ENCODE data around the gene KCNH2. TPM values are rescaled to one million over a fixed set of nuclear protein-coding genes. Genes with fewer than 3 reads are reported as not detected.
"Not testable (repeated sequence)": the region's sequence is repeated elsewhere in the genome, so short reads cannot be mapped to it uniquely, and the experiment has no call there.

The KCNH2 gene
- under 1 TPM in 1 of 2 donors, not detected in 1; 0.22 TPM for total RNA-seq

DNA sequence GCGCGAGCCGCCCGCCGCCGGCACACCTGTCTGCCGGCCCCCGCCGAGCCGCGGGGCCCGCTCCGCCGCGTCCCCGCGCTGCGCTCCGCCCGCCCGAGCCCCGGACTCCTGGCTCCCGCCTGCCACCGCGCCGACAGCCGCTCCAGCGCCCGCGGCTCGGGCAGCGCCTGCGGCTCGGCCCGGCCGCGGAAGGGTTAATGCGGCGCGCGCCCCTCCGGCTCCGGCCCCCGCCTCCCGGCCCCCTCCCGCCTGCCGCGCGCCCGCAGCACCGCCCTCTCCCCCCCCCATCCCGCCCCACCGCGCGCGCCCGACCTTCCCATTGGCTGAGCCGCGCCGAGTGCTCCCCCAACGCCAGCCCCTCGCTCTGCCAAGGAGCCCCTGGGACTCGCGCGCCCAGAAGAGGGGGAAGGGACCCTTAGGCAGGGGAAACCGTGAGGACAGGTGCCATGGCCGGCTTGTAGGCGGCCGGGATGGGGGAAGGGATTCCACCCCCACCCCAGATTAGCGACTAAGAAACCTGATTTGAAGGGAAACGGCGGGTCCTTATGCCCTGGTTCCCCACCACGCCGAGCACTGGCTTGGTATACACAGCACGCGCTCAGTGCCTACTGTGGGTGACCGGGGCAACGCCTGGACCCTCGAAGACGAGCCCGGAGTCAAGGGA, at the start of gene KCNH2:
KCNH2 (minus strand) TSS at position 196 of the 664 bp plus-strand sequence. CDS start 408 bp downstream, outside the sequence.
- peak in 1 of 2 donors; percentile 25 for ATAC-seq
- no peak within 1 kb of the TSS for H3K27ac Mint-ChIP-seq
- no peak for DNase-seq (ENCODE audit: low spot score)
- H3K4me3 Mint-ChIP-seq = peak within 1 kb of the TSS; percentile 88
- peaks cover 16 to 20% of the 10 kb centered on the region in 2 donors for H3K4me1 Mint-ChIP-seq (ENCODE audit: low read depth in 2 of 2)
- peaks cover 4% of the 10 kb centered on the region for H3K36me3 Mint-ChIP-seq
- no peaks in the 10 kb centered on the region for H3K9me3 Mint-ChIP-seq
- H3K27me3 Mint-ChIP-seq = peaks cover 39 to 43% of the 10 kb centered on the region in 2 donors

DNA sequence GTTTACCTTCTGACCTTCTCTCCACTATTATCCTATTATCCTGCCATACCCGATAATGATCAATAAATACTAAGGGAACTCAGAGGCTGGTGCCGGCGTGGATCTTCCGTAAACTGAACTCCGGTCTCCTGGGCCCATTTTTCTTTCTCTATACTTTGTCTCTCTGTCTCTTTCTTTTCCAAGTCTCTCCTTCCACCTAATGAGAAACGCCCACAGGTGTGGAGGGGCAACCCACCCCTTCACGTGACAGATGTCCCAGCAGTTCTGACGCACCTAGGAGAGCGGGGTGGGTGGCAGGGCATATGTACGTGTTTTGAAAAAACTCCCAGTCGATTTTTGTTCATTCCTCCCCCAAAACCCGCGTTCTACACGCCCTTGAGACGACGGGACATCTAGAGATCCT, 49.6 kb upstream of the KCNH2 start:
- ATAC-seq; H3K27me3 Mint-ChIP-seq; H3K36me3 Mint-ChIP-seq; DNase-seq (ENCODE audit: low spot score); H3K9me3 Mint-ChIP-seq: not testable (repeated sequence)
- Mint-ChIP-seq H3K4me1 (ENCODE audit: low read depth in 2 of 2) (peaks cover 15 to 16% of the 10 kb centered on the region in 2 donors), H3K27ac (peak overlapping the region; percentile 95 to 98), H3K4me3 (peak overlapping the region; percentile 99)

- H3K9me3 Mint-ChIP-seq; DNase-seq (ENCODE audit: low spot score); H3K27me3 Mint-ChIP-seq; H3K36me3 Mint-ChIP-seq; ATAC-seq: not testable (repeated sequence)
- H3K4me1 Mint-ChIP-seq (ENCODE audit: low read depth in 2 of 2) = peaks cover 15 to 16% of the 10 kb centered on the region in 2 donors
- peak overlapping the region; percentile 95 to 98 for H3K27ac Mint-ChIP-seq
- H3K4me3 Mint-ChIP-seq = peak overlapping the region; percentile 99
Measured at GRCh38 chr7:151026771-151027727, 48.9 kb upstream of the KCNH2 start.

GRCh38 chr7:151025924-151026671, 48.0 kb upstream of the KCNH2 start:
- no peak overlapping the region for H3K4me3 Mint-ChIP-seq
- no peaks in the 10 kb centered on the region for H3K9me3 Mint-ChIP-seq
- peaks cover 15% of the 10 kb centered on the region in 2 donors for H3K4me1 Mint-ChIP-seq (ENCODE audit: low read depth in 2 of 2)
- H3K27me3 Mint-ChIP-seq = peaks cover 7% of the 10 kb centered on the region in 2 donors
- ATAC-seq (no peak), DNase-seq (ENCODE audit: low spot score) (no peak)
- H3K27ac Mint-ChIP-seq = no peak overlapping the region
- H3K36me3 Mint-ChIP-seq = no peaks in the 10 kb centered on the region

- Mint-ChIP-seq H3K4me1 (ENCODE audit: low read depth in 2 of 2) (peaks cover 14 to 16% of the 10 kb centered on the region in 2 donors), H3K27ac (peak within 1 kb of the TSS in 1 of 2 donors; percentile 15), H3K4me3 (no peak within 1 kb of the TSS), H3K27me3 (peaks cover 18 to 22% of the 10 kb centered on the region in 2 donors), H3K36me3 (no peaks in the 10 kb centered on the region), H3K9me3 (no peaks in the 10 kb centered on the region)
- DNase-seq (ENCODE audit: low spot score) = no peak
- no peak for ATAC-seq
Measured at GRCh38 chr7:151024435-151025056, 46.4 kb upstream of the KCNH2 start, which contains the start of gene ATG9B. Gene ATG9B (minus strand): TSS chr7:151024494. CDS start chr7:151024423, 71 bp downstream.

DNA sequence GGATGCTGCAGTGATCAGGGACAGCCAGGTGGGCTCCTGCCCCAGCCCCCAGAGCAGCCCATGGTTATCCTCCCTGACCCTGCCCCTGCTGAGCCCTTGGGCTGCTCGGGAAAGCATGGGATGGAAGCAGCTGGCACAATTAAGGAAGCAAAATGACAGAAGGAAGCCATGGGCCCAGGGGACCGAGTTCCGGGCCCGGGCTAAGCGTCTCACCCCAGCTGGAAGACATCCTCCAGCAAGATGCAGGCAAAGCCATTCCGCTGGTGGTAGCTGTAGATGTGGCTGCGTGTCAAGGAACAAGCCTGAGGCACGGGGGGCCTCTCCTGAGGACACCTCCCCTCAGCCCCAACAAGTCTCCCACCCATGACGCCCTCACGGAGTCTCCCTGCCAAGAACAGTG, 45.1 kb upstream of the KCNH2 start:
- Mint-ChIP-seq H3K27ac (no peak overlapping the region), H3K4me1 (ENCODE audit: low read depth in 2 of 2) (peaks cover 13 to 17% of the 10 kb centered on the region in 2 donors), H3K9me3 (no peaks in the 10 kb centered on the region)

GRCh38 chr7:151020231-151020630, 42.1 kb upstream of the KCNH2 start:
- no peak for DNase-seq (ENCODE audit: low spot score)
- Mint-ChIP-seq H3K9me3 (no peaks in the 10 kb centered on the region), H3K36me3 (no peaks in the 10 kb centered on the region), H3K4me1 (ENCODE audit: low read depth in 2 of 2) (peaks cover 21% of the 10 kb centered on the region in 2 donors), H3K4me3 (no peak overlapping the region), H3K27me3 (peaks cover 26 to 36% of the 10 kb centered on the region in 2 donors), H3K27ac (no peak overlapping the region)
- no peak for ATAC-seq

More for the DNA sequence above, 45.1 kb upstream of the KCNH2 start:
- ATAC-seq (no peak), DNase-seq (ENCODE audit: low spot score) (no peak)
- no peaks in the 10 kb centered on the region for H3K36me3 Mint-ChIP-seq
- peaks cover 24 to 30% of the 10 kb centered on the region in 2 donors for H3K27me3 Mint-ChIP-seq
- no peak overlapping the region for H3K4me3 Mint-ChIP-seq

DNA sequence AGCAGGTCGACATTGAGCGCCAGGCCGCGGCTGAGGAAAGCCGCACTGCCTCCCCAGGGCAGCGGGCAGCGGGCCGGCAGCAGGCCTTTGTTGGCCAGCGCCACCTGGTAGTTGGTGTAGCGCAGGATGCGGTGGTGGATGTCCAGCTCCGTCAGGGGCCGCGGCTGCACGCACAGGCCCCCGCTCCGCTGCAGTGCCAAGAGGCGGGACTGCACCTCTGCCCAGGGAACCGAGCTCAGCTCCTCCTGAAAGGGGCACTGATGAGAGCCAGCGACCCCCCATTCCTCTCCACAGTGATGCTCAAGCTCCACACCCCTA, 41.0 kb upstream of the KCNH2 start:
- no peak overlapping the region for H3K27ac Mint-ChIP-seq
- H3K27me3 Mint-ChIP-seq = peaks cover 26 to 36% of the 10 kb centered on the region in 2 donors
- peak overlapping the region; percentile 81 for H3K4me3 Mint-ChIP-seq
- no peak for ATAC-seq
- H3K9me3 Mint-ChIP-seq = no peaks in the 10 kb centered on the region
- peaks cover 27 to 29% of the 10 kb centered on the region in 2 donors for H3K4me1 Mint-ChIP-seq (ENCODE audit: low read depth in 2 of 2)
- DNase-seq (ENCODE audit: low spot score) = no peak
- no peaks in the 10 kb centered on the region for H3K36me3 Mint-ChIP-seq

- no peaks in the 10 kb centered on the region for H3K36me3 Mint-ChIP-seq
- peak overlapping the region; percentile 81 for H3K4me3 Mint-ChIP-seq
- peaks cover 26 to 36% of the 10 kb centered on the region in 2 donors for H3K27me3 Mint-ChIP-seq
- ATAC-seq = peak; percentile 45 to 64
- no peak for DNase-seq (ENCODE audit: low spot score)
- H3K4me1 Mint-ChIP-seq (ENCODE audit: low read depth in 2 of 2) = peaks cover 28 to 31% of the 10 kb centered on the region in 2 donors
- H3K9me3 Mint-ChIP-seq = no peaks in the 10 kb centered on the region
- H3K27ac Mint-ChIP-seq = peak overlapping the region in 1 of 2 donors; percentile 76
Measured at GRCh38 chr7:151018421-151019129, 40.5 kb upstream of the KCNH2 start.

- peak overlapping the region in 1 of 2 donors; percentile 76 for H3K27ac Mint-ChIP-seq
- ATAC-seq (peak; percentile 75 to 80), DNase-seq (ENCODE audit: low spot score) (peak; percentile 84)
- H3K4me1 Mint-ChIP-seq (ENCODE audit: low read depth in 2 of 2) = peaks cover 28 to 31% of the 10 kb centered on the region in 2 donors
- peak overlapping the region; percentile 81 for H3K4me3 Mint-ChIP-seq
- no peaks in the 10 kb centered on the region for H3K36me3 Mint-ChIP-seq
- H3K27me3 Mint-ChIP-seq = peaks cover 26 to 36% of the 10 kb centered on the region in 2 donors
- H3K9me3 Mint-ChIP-seq = no peaks in the 10 kb centered on the region
Measured at GRCh38 chr7:151017953-151018420, 39.9 kb upstream of the KCNH2 start.

DNA sequence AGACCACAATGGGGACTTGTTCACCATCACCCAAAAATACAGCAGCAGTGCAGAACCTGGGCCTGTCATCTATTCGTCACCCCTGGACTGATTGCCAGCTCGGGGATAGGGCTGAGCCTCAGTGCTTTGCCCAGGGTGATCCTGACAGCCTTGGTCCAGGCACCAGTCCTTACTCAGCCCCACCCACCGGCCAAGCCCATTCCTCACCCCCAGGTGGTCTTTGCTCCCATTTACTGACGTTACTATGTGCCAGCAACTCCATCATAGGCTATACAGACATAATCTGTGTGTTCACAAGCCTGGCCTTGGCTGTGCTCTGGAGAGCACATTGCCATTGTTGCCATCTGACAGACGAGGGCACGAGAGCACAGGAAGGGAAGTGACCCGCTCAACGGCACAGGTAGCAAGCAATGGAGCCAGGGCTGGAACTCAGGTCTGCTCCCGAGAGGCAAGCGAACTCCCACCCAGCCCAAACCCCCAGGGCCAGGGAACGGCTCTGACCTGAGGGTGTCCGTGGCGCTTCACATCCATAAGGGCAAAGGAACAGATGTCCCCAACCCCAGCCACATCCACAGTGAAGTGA, 39.3 kb upstream of the KCNH2 start:
- Mint-ChIP-seq H3K27me3 (peaks cover 26 to 36% of the 10 kb centered on the region in 2 donors), H3K36me3 (no peaks in the 10 kb centered on the region), H3K9me3 (no peaks in the 10 kb centered on the region), H3K4me1 (ENCODE audit: low read depth in 2 of 2) (peaks cover 32 to 36% of the 10 kb centered on the region in 2 donors), H3K27ac (peak overlapping the region in 1 of 2 donors; percentile 33), H3K4me3 (peak overlapping the region; percentile 81)
- no peak for ATAC-seq
- no peak for DNase-seq (ENCODE audit: low spot score)

DNA sequence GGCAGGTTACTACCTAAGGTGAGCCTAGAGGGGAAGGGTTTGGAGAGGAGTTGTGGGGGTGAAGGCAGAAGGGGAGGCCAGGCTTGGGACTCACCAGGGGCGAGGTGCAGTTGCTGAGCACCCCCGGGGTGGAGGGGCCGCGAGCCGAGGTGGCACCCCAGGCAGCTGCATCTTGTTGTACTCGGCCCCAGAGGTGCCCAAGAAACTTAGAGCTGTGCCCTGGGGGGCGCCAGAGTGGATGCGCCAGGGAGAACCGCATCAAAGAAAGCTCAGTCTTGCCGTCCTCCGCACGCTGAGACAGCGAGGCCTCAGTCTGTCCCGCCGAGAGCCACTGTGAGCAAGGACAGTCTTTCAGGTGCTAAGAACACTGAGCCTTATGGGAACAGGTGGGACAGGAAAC, 38.8 kb upstream of the KCNH2 start:
- Mint-ChIP-seq H3K4me3 (no peak overlapping the region), H3K36me3 (no peaks in the 10 kb centered on the region), H3K4me1 (ENCODE audit: low read depth in 2 of 2) (peaks cover 36 to 38% of the 10 kb centered on the region in 2 donors), H3K27ac (peak overlapping the region in 1 of 2 donors; percentile 33), H3K27me3 (peaks cover 26 to 36% of the 10 kb centered on the region in 2 donors), H3K9me3 (no peaks in the 10 kb centered on the region)
- DNase-seq (ENCODE audit: low spot score) = no peak
- no peak for ATAC-seq
